ENCODE results near the gene DENND6A. TPM values are rescaled to one million over a fixed set of nuclear protein-coding genes. Genes with fewer than 3 reads are reported as not detected.
A peak's percentile ranks its signal among the peaks of the same experiment; 100 is the strongest.

DENND6A gene
- total RNA-seq, 6 donors from 2014 or later, result 11.7 to 67.6 (median 23.8) TPM

DNA sequence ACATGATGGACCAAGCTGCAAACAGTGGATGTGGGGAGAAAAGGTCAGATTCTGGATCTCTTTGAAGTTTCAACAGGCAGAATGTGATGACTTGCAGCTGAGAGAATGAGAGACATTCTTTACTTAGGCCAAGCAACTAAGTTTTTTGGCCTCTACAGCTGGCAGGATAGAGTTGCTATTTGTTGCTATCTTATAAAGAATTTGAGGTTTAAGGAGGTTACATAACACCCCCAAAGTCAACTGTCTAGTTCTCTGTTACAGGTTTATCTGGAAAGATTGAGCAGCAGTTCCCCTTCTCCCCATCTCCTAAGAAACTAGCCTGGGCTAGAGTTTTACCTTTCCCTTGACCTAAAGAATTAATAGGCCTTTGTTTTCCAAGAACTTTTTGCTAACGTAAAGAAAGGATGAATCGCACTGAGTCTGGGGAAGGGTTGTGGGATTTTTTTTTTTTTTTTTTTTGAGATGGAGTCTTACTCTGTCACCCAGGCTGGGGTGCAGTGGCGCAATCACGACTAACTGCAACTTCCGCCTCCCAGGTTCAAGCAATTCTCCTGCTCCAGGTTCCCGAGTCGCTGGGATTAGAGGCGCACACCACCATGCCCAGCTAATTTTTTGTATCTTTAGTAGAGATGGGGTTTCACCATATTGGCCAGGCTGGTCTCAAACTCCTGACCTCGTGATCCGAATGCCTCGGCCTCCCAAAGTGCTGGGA, 36.6 kb upstream of the DENND6A start:
- H3K4me1 ChIP-seq, result peaks cover 0 to 3% (median 0%) of the 10 kb centered on the region in 4 donors
- TF ChIP-seq POLR2A (IDR thresholded peaks at IDR 0.05) (no peak), CTCF (IDR thresholded peaks at IDR 0.05) (no peak), EP300 (IDR thresholded peaks at IDR 0.05) (no peak), POLR2AphosphoS5 (IDR thresholded peaks at IDR 0.05) (no peak)
- WGBS, 2 donors, result 71 to 89% methylated on average over 11 of the region's 11 CpGs

DNA sequence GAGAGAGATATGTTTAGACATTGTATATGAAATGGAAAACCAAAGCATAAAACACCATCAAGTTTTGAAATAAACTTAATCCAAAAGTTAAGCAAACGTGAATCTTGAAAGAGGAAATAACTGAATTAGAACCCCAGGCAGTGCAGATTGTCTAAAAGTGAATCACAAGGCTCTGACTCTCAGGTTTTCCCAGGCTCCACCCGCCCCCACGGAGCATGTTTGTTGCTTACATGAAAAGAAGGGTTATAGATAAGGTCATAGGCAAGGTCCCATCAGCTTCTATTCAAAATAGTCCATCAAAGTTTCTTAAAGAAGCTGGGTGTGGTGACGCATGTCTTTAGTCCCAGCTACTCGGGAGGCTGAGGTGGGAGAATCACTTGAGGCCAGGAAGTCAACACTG, 34.2 kb upstream of the DENND6A start:
- no peak overlapping the region for H3K27ac ChIP-seq
- WGBS, 2 donors, result 68 to 73% methylated on average over 5 of the region's 5 CpGs

More for the DNA sequence above, 36.6 kb upstream of the DENND6A start:
- DNase-seq (peak in 1 of 2 donors; percentile 25), ATAC-seq (ENCODE audit: low FRiP score in 2 of 2) (no peak)
- no peaks in the 10 kb centered on the region for H3K27me3 ChIP-seq
- no peaks in the 10 kb centered on the region for H3K36me3 ChIP-seq
- H3K27ac ChIP-seq, result no peak overlapping the region
- H3K9me3 ChIP-seq, result no peaks in the 10 kb centered on the region
- H3K4me3 ChIP-seq, result no peak overlapping the region

DNA sequence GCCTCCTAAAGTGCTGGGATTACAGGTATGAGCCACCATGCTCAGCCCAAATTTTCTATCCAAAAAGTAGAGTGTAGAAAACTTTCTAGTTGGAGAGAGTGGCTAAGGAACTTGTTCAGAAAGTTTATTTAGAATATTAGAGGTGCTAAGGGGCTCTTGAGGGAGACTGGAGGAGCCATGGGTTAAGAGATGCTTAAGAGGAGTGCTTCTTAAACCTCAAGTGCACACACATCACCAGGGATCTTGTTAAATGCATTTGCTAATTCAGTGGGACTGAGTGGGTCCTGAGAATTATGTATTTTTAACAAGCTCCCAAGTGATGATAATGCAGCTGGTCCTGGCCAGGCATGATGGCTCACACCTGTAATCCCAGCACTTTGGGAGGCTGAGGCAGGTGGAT, 33.5 kb upstream of the DENND6A start:
- ATAC-seq (ENCODE audit: low FRiP score in 2 of 2), result peak in 1 of 2 donors; percentile 76
- no peak overlapping the region for H3K4me3 ChIP-seq
- H3K27ac ChIP-seq, result no peak overlapping the region
- no peaks in the 10 kb centered on the region for H3K36me3 ChIP-seq
- no peak for TF ChIP-seq EP300 (IDR thresholded peaks at IDR 0.05)
- no peak for TF ChIP-seq POLR2AphosphoS5 (IDR thresholded peaks at IDR 0.05)
- TF ChIP-seq CTCF (IDR thresholded peaks at IDR 0.05), result no peak
- TF ChIP-seq POLR2A (IDR thresholded peaks at IDR 0.05), result no peak
- no peaks in the 10 kb centered on the region for H3K9me3 ChIP-seq
- H3K4me1 ChIP-seq, result peaks cover 0 to 3% (median 0%) of the 10 kb centered on the region in 4 donors
- no peak for DNase-seq
- H3K27me3 ChIP-seq, result no peaks in the 10 kb centered on the region

More for the DNA sequence above, 34.2 kb upstream of the DENND6A start:
- TF ChIP-seq EP300 (IDR thresholded peaks at IDR 0.05), result no peak
- no peak for TF ChIP-seq POLR2AphosphoS5 (IDR thresholded peaks at IDR 0.05)
- TF ChIP-seq POLR2A (IDR thresholded peaks at IDR 0.05), result no peak
- TF ChIP-seq CTCF (IDR thresholded peaks at IDR 0.05), result no peak
- H3K4me1 ChIP-seq, result peaks cover 0 to 3% (median 0%) of the 10 kb centered on the region in 4 donors
- H3K27me3 ChIP-seq, result no peaks in the 10 kb centered on the region
- DNase-seq, result no peak
- ATAC-seq (ENCODE audit: low FRiP score in 2 of 2), result no peak
- no peaks in the 10 kb centered on the region for H3K36me3 ChIP-seq
- no peak overlapping the region for H3K4me3 ChIP-seq
- no peaks in the 10 kb centered on the region for H3K9me3 ChIP-seq

GRCh38 chr3:57718118-57718517, 25.2 kb upstream of the DENND6A start:
- DNase-seq (no peak), ATAC-seq (ENCODE audit: low FRiP score in 2 of 2) (no peak)
- Histone ChIP-seq H3K4me1 (no peaks in the 10 kb centered on the region), H3K36me3 (no peaks in the 10 kb centered on the region), H3K4me3 (no peak overlapping the region), H3K9me3 (no peaks in the 10 kb centered on the region), H3K27me3 (no peaks in the 10 kb centered on the region), H3K27ac (no peak overlapping the region)
- WGBS, 2 donors, result 92 to 100% methylated on average over 1 of the region's 1 CpG
- TF ChIP-seq POLR2AphosphoS5 (IDR thresholded peaks at IDR 0.05), result no peak
- no peak for TF ChIP-seq EP300 (IDR thresholded peaks at IDR 0.05)
- TF ChIP-seq POLR2A (IDR thresholded peaks at IDR 0.05), result no peak
- no peak for TF ChIP-seq CTCF (IDR thresholded peaks at IDR 0.05)

Data from upper lobe of left lung (tissue), 6 donors.